GM12873 (cell line): ENCODE results near the gene DNA2.

ENCODE experiments used
- CTCF ChIP-seq: IDR thresholded peaks from 2 replicates; pipeline ENCODE4 v1.5.1; 2012; ENCODE audit warnings: low read depth, mild to moderate bottlenecking, moderate library complexity, low read length, control low read depth; ENCODE audit not compliant: insufficient read depth; ENCODE audit errors: missing control alignments

DNA2 gene

GRCh38 chr10:68408898-68409518 is 62.8 kb downstream of the DNA2 start:
- TF ChIP-seq CTCF: no peak

- peak; percentile 63 for TF ChIP-seq CTCF
These were observed 64.8 kb downstream of the DNA2 start, which contains the start of gene RUFY2 for GRCh38 chr10:68406815-68407548. RUFY2 (minus strand) TSS chr10:68407277; CDS start chr10:68407189, 88 bp downstream.

DNA sequence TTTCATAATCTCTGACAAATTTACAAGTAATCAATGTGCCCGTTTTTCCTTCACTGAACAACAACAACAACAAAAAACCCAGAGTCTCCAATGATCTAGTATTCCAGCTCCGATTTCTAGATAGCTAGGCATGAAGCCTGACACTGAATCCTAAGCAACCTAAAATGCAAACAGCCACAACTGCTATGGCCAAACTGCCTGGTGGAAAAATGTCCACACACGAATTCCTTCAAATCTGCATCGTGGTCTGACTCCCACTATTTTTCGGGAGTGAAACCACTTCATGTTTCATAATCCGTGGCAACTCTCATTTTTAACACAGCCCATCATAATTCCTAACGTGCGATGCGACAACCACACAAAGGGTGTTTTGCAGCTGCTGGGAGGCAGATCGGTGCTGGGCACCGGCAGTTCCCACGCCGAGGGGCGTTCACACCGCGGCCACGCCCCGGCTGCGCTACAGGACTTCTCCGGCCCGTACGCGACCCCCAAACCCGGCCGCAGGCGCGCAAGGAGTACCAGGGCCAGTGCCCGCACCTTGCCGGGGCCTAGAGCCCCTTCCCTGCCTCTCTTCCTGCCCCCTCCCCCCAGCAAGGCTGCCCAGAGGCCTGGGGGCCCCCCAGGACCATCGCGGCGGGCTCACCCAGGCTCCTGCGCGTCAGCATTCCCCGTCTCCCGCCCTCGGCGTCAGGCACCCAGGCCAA is 65.5 kb downstream of the DNA2 start:
- TF ChIP-seq CTCF: no peak

GRCh38 chr10:68403701-68404100 is 68.1 kb downstream of the DNA2 start:
- no peak for TF ChIP-seq CTCF

DNA sequence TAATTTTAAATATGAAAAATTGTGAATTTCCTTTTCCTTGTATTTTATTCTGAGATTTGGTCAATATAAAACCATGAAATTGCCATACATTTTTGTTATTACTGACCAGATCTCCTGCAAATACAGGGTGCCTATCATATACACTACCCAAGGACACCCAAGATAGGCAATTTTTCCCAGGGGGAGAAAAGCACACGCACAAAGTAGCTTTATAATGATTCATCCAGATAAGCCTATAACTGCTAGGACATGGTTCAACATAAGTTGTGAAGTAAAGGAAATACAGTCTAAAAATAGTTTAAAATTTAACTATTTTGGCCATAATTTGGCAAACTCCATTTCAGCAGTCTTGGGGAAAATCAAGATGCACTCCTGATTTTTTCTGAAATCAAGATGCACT is 69.5 kb downstream of the DNA2 start:
- no peak for TF ChIP-seq CTCF

DNA sequence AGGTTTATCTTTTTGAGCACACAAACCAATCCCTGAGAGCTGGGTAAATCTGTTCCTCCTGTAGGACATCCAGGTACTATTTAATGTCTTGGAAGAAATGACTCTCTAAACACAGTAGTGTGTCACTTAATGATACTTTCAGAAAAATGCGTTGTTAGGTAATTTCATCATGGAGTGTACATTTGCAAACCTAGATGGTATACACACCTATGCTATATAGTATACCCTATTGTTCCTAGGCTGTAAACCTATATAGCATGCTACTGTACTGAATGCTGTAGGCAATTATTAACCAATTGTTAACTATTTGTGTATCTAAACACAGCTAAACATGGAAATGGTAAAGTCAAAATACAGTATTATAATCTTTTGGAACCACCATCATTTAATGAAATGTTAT is 74.8 kb downstream of the DNA2 start:
- no peak for TF ChIP-seq CTCF

GRCh38 chr10:68385740-68386139 is 86.0 kb downstream of the DNA2 start:
- no peak for TF ChIP-seq CTCF
